Fibroblast of lung (primary cell): ENCODE data around the gene INO80E.

Source experiments
- EZH2 ChIP-seq: IDR thresholded peaks from 2 replicates; pipeline ENCODE4 v1.5.1; 2012; ENCODE audit warnings: low read length, control low read depth, mild to moderate bottlenecking; ENCODE audit errors: missing control alignments
- TF ChIP-seq, protein P1 (sequence below), 2 donors: IDR thresholded peaks in 1 of 2; conservative IDR thresholded peaks in 1 of 2; 1 replicate in 1 of 2; 2 replicates in 1 of 2; pipeline ENCODE4 v1.5.1; 2011 to 2012; ENCODE audit warnings: low read length in 2 of 2, control low read depth in 1 of 2, inconsistent platforms in 1 of 2, low read depth in 1 of 2, mild to moderate bottlenecking in 1 of 2

DNA sequence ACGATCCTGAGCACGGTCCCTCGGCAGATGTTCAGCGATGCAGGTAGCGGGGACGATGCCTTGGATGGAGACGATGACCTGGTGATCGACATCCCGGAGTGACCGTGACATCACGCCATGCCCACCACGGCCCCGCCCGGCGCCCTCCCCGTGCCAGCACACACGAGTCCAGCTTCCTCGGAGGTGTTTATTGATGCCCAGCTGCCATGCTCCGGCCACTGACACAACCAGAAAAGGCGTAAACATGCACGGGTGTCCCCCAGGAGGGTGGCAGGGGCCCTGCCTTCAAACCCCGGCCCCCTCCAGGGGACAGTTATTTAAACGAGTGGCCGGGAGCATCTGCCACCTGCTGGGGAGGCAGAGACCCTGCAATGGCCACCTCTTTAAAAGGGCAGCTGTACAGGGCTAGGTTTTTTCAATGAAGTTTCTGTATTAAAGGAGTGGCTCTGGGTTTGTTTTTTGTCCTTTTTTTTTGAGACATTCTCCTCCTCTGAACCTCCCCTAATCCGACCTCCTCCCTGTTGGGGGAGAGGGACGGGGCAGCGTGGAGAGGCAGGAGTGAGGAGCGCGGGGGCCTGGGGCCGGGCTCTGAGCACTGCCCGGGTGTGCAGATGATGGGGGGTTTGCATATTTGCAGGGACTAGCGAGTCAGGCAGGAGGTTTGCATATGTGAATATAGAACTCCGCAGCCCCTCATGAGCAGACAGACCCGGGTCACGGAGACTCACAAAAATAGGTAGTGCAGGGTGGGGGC lies 9.5 kb downstream of the INO80E start:
- TF ChIP-seq EZH2, result no peak
- TF ChIP-seq, protein P1, sequence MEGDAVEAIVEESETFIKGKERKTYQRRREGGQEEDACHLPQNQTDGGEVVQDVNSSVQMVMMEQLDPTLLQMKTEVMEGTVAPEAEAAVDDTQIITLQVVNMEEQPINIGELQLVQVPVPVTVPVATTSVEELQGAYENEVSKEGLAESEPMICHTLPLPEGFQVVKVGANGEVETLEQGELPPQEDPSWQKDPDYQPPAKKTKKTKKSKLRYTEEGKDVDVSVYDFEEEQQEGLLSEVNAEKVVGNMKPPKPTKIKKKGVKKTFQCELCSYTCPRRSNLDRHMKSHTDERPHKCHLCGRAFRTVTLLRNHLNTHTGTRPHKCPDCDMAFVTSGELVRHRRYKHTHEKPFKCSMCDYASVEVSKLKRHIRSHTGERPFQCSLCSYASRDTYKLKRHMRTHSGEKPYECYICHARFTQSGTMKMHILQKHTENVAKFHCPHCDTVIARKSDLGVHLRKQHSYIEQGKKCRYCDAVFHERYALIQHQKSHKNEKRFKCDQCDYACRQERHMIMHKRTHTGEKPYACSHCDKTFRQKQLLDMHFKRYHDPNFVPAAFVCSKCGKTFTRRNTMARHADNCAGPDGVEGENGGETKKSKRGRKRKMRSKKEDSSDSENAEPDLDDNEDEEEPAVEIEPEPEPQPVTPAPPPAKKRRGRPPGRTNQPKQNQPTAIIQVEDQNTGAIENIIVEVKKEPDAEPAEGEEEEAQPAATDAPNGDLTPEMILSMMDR (conservative IDR thresholded peaks at IDR 0.05 in 1 of 2, IDR thresholded peaks at IDR 0.05 in 1 of 2; ENCODE audit: low read depth in 1 of 2, low read length in 2 of 2), result peak; percentile 77 to 83
